OCI-LY1 (cell line): ENCODE data around the gene SIRPG.
"Not testable (repeated sequence)": the region's sequence is repeated elsewhere in the genome, so short reads cannot be mapped to it uniquely, and the experiment has no call there.

Experiments used
- H2AFZ ChIP-seq: fragments of 200-600 bp; sonication (generic), shearing (Covaris generic); 2 replicates; pipeline ENCODE4 v1.6.0; 2014; ENCODE audit warnings: antibody characterized with exemption, mild to moderate bottlenecking, low read length
- H3F3A ChIP-seq: fragments of 200-600 bp; sonication (generic), shearing (Covaris generic); 2 replicates; pipeline ENCODE4 v1.6.0; 2014; ENCODE audit warnings: mild to moderate bottlenecking, antibody characterized with exemption, low read length, moderate library complexity; ENCODE audit not compliant: insufficient read depth
- H3K27ac ChIP-seq: fragments of 200-600 bp; sonication (generic); 2 replicates; pipeline ENCODE4 v1.5.1; 2014; ENCODE audit warnings: low read length, mixed run types, mild to moderate bottlenecking, low read depth; ENCODE audit not compliant: poor library complexity, severe bottlenecking
- H3K27me3 ChIP-seq: fragments of 200-600 bp; sonication (generic); 2 replicates; pipeline ENCODE4 v1.6.0; 2014; ENCODE audit warnings: antibody characterized with exemption, mild to moderate bottlenecking, low read length, moderate library complexity; ENCODE audit not compliant: insufficient read depth
- H3K36me3 ChIP-seq: fragments of 200-600 bp; sonication (generic); 2 replicates; pipeline ENCODE4 v1.6.1; 2014; ENCODE audit warnings: mild to moderate bottlenecking, antibody characterized with exemption, low read length, moderate library complexity, mixed read lengths; ENCODE audit not compliant: insufficient read depth
- H3K4me1 ChIP-seq: fragments of 200-600 bp; sonication (generic); 2 replicates; pipeline ENCODE4 v1.5.1; 2014; ENCODE audit warnings: mild to moderate bottlenecking, low read length, moderate library complexity; ENCODE audit not compliant: insufficient read depth, severe bottlenecking
- H3K4me2 ChIP-seq: fragments of 200-600 bp; sonication (generic), shearing (Covaris generic); 2 replicates; pipeline ENCODE4 v1.6.1; 2014; ENCODE audit warnings: low read length
- H3K4me3 ChIP-seq: fragments of 200-600 bp; sonication (generic); 2 replicates; pipeline ENCODE4 v1.5.1; 2014; ENCODE audit warnings: low read length, low read depth, mild to moderate bottlenecking, mixed read lengths; ENCODE audit not compliant: poor library complexity, severe bottlenecking
- H3K79me2 ChIP-seq: fragments of 200-600 bp; shearing (Covaris generic); 2 replicates; pipeline ENCODE4 v1.6.1; 2016; ENCODE audit warnings: mixed run types, low read length, mixed read lengths; ENCODE audit not compliant: insufficient read depth
- H3K9ac ChIP-seq: fragments of 200-600 bp; sonication (generic), shearing (Covaris generic); 2 replicates; pipeline ENCODE4 v1.6.1; 2014; ENCODE audit warnings: mild to moderate bottlenecking, low read length, mixed read lengths
- H3K9me2 ChIP-seq: fragments of 200-600 bp; sonication (generic), shearing (Covaris generic); 2 replicates; pipeline ENCODE4 v1.6.1; 2014; ENCODE audit warnings: low read depth, mild to moderate bottlenecking, low read length, mixed read lengths
- H3K9me3 ChIP-seq: fragments of 200-600 bp; shearing (Covaris generic); 2 replicates; pipeline ENCODE4 v1.6.1; 2014; ENCODE audit warnings: low read length, mixed read lengths
- H4K20me1 ChIP-seq: fragments of 200-600 bp; sonication (generic), shearing (Covaris generic); 2 replicates; pipeline ENCODE4 v1.6.0; 2016; ENCODE audit warnings: mild to moderate bottlenecking, low read length; ENCODE audit not compliant: insufficient read depth
- EZH2 ChIP-seq: fragments of 200-600 bp; sonication (generic), shearing (Covaris generic); IDR thresholded peaks from 2 replicates; pipeline ENCODE4 v1.8.0; 2017; ENCODE audit warnings: borderline replicate concordance, mixed run types, mild to moderate bottlenecking, antibody characterized with exemption, low read length, moderate library complexity, mixed read lengths
- TF ChIP-seq, protein P1 (sequence below): fragments of 200-600 bp; sonication (generic), shearing (Covaris generic); IDR thresholded peaks from 2 replicates; pipeline ENCODE4 v1.5.1; 2017; ENCODE audit warnings: mild to moderate bottlenecking, antibody characterized with exemption, low read length, moderate library complexity, mixed read lengths

SIRPG gene

DNA sequence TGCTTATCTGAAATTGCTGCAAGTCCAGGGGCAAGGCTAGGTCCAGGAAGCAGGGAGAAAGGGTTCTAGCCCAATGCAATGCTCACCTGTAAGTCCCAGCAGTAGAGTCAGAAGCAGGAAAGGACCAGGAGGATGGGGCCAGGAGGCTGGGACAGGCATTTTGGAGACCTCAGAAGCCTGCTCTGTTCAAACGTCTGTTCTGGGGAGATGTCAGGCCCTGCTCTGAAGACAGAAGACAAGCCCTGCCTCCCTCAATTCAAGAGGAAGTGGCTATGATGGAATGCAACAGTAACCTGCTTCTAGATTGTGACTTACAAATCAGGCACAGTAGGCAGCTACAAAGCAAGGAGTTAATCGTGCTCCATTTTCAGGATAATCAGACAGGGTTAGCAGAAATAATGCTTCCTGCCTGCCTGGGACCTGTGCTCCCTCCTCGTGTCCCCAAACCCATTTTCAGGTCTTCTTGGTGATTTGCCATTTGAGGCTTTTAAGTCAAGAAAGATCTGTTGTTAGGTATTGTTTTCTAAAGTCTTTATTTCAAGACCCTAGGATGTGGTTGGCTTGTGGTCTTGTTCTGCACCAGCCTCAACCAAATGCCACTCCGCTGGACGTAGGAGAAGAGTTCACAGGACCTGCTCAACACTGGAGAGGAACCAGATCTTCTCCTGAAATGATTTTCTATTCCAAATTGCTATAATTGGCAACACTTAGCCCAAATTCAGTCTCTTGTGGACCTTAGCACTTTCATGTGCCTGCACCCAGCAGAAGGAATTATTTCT is at the start of gene SIRPG:
Gene SIRPG (minus strand): TSS at position 224 of the 779 bp plus-strand sequence. CDS start 65 bp downstream, at position 159.
- no peaks in the 10 kb centered on the region for H4K20me1 ChIP-seq
- H3K36me3 ChIP-seq, result no peaks in the 10 kb centered on the region
- no peak within 1 kb of the TSS for H2AFZ ChIP-seq
- no peaks in the 10 kb centered on the region for H3K79me2 ChIP-seq
- no peak within 1 kb of the TSS for H3K9ac ChIP-seq
- TF ChIP-seq EZH2, result no peak
- TF ChIP-seq, protein P1, sequence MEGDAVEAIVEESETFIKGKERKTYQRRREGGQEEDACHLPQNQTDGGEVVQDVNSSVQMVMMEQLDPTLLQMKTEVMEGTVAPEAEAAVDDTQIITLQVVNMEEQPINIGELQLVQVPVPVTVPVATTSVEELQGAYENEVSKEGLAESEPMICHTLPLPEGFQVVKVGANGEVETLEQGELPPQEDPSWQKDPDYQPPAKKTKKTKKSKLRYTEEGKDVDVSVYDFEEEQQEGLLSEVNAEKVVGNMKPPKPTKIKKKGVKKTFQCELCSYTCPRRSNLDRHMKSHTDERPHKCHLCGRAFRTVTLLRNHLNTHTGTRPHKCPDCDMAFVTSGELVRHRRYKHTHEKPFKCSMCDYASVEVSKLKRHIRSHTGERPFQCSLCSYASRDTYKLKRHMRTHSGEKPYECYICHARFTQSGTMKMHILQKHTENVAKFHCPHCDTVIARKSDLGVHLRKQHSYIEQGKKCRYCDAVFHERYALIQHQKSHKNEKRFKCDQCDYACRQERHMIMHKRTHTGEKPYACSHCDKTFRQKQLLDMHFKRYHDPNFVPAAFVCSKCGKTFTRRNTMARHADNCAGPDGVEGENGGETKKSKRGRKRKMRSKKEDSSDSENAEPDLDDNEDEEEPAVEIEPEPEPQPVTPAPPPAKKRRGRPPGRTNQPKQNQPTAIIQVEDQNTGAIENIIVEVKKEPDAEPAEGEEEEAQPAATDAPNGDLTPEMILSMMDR, result no peak
- no peaks in the 10 kb centered on the region for H3K9me2 ChIP-seq
- H3K27ac ChIP-seq, result no peak within 1 kb of the TSS
- H3K4me1 ChIP-seq, result no peaks in the 10 kb centered on the region
- H3K4me3 ChIP-seq, result no peak within 1 kb of the TSS
- no peaks in the 10 kb centered on the region for H3K27me3 ChIP-seq
- no peaks in the 10 kb centered on the region for H3F3A ChIP-seq
- no peak within 1 kb of the TSS for H3K4me2 ChIP-seq
- no peaks in the 10 kb centered on the region for H3K9me3 ChIP-seq

DNA sequence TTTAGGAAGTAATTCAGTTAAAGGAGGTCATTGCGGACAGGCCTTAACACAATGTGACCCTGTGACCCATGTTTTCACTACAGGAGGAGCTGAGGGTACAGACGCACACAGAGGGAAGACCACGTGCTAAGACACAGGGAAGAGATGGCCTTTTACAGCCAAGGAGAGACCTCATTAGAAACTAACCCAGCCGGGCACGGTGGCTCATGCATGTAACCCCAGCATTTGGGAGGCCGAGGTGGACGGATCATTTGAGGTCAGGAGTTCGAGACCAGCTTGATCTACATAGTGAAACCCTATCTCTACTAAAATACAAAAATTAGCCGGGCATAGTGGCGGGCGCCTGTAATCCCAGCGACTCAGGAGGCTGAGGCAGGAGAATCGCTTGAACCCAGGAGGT is 49.3 kb upstream of the SIRPG start:
- H3K9me3 ChIP-seq, H3K4me2 ChIP-seq, H2AFZ ChIP-seq, H3K4me3 ChIP-seq, H4K20me1 ChIP-seq, H3K36me3 ChIP-seq, H3K27me3 ChIP-seq, H3F3A ChIP-seq, H3K27ac ChIP-seq, H3K4me1 ChIP-seq, H3K79me2 ChIP-seq, H3K9ac ChIP-seq, H3K9me2 ChIP-seq: not testable (repeated sequence)

DNA sequence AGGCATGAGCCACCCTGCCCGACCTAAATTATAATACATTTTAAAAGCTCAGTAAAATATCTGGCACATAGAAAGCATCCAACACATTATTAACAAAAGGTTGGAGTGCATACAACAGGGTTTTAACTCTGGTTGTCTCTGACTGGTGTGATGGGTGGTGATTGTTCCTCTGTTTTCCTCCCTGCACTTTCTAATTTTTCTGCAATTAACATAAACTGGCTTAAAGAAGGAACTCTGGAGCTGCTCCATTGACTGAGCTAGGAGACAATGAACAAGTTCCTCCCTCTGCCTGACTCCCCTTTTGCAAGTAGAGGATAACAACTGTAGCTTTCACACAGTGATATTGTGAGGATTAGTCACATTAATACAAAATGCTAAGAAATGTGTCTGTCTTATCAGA is 48.5 kb upstream of the SIRPG start:
- H2AFZ ChIP-seq, result no peak overlapping the region
- no peaks in the 10 kb centered on the region for H4K20me1 ChIP-seq

More for the DNA sequence above, 48.5 kb upstream of the SIRPG start:
- no peaks in the 10 kb centered on the region for H3K79me2 ChIP-seq
- no peaks in the 10 kb centered on the region for H3K27me3 ChIP-seq
- no peaks in the 10 kb centered on the region for H3F3A ChIP-seq
- H3K27ac ChIP-seq, result no peak overlapping the region
- H3K4me3 ChIP-seq, result no peak overlapping the region
- H3K4me1 ChIP-seq, result no peaks in the 10 kb centered on the region
- no peaks in the 10 kb centered on the region for H3K9me3 ChIP-seq
- H3K9me2 ChIP-seq, result no peaks in the 10 kb centered on the region
- TF ChIP-seq, protein P1, result no peak
- TF ChIP-seq EZH2, result no peak
- H3K36me3 ChIP-seq, result no peaks in the 10 kb centered on the region
- H3K4me2 ChIP-seq, result no peak overlapping the region
- H3K9ac ChIP-seq, result no peak overlapping the region
